ENCODE data around the gene MAFG.

DNA sequence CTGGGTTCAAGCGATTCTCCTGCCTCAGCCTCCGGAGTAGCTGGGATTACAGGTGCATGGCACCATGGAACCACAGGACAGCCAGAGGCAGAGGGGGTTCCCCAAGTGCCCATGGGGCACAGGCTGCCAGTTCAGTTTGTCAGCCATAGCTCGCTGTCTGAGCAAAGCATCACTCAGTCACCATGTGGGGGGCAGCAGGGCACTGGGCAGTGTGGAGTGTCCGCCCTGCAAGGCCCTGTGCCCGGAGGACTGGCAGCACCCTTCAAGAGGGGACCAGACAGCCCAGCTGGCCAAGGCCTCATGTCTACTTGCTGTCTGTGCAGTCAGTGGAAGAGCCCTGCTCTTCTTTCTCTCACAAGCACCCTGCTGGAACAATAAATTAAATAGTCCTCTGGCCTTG lies 42.6 kb downstream of the MAFG start:
- TF ChIP-seq, protein P1, sequence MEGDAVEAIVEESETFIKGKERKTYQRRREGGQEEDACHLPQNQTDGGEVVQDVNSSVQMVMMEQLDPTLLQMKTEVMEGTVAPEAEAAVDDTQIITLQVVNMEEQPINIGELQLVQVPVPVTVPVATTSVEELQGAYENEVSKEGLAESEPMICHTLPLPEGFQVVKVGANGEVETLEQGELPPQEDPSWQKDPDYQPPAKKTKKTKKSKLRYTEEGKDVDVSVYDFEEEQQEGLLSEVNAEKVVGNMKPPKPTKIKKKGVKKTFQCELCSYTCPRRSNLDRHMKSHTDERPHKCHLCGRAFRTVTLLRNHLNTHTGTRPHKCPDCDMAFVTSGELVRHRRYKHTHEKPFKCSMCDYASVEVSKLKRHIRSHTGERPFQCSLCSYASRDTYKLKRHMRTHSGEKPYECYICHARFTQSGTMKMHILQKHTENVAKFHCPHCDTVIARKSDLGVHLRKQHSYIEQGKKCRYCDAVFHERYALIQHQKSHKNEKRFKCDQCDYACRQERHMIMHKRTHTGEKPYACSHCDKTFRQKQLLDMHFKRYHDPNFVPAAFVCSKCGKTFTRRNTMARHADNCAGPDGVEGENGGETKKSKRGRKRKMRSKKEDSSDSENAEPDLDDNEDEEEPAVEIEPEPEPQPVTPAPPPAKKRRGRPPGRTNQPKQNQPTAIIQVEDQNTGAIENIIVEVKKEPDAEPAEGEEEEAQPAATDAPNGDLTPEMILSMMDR (IDR thresholded peaks at IDR 0.05; ENCODE audit: insufficient read depth, low read length, poor library complexity, severe bottlenecking) = no peak
- no peak for TF ChIP-seq EZH2phosphoT487 (conservative IDR thresholded peaks at IDR 0.05; ENCODE audit: low read length)

Measured in SU-DHL-6 (cell line).